Measurements from ENCODE around the gene SLF2. TPM values are rescaled to one million over a fixed set of nuclear protein-coding genes. Genes with fewer than 3 reads are reported as not detected.

The SLF2 gene
- total RNA-seq, 2 donors from 2014 or later = 14.6 to 41.6 TPM

DNA sequence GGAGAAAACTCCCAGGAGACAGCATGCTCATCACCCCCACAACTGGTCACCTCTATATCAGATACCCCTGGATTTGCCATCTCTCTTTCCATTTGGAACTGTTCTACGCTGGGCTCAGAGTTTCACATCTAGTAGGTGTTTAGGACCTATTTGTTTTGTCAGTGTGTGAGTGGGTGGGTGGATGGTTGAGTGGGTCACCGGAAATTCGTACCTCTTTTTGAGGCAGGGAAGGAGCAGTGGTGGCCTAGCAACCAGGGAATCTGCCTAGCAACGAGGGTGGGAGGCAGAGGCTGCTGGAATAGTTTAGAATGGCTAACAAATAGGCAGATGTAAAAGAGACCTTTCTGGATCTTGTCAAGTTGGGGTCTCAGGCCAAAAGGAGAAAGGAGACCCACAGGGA is 23.2 kb upstream of the SLF2 start:
- ATAC-seq (ENCODE audit: insufficient number of reproducible peaks, low FRiP score, low read depth) (no peak), DNase-seq (ENCODE audit: low spot score) (no peak)
- no peak overlapping the region for H3K27ac ChIP-seq
- no peak overlapping the region for H3K4me3 ChIP-seq
- no peaks in the 10 kb centered on the region for H3K27me3 ChIP-seq (replicated peaks; ENCODE audit: insufficient read depth)
- TF ChIP-seq, protein P1, sequence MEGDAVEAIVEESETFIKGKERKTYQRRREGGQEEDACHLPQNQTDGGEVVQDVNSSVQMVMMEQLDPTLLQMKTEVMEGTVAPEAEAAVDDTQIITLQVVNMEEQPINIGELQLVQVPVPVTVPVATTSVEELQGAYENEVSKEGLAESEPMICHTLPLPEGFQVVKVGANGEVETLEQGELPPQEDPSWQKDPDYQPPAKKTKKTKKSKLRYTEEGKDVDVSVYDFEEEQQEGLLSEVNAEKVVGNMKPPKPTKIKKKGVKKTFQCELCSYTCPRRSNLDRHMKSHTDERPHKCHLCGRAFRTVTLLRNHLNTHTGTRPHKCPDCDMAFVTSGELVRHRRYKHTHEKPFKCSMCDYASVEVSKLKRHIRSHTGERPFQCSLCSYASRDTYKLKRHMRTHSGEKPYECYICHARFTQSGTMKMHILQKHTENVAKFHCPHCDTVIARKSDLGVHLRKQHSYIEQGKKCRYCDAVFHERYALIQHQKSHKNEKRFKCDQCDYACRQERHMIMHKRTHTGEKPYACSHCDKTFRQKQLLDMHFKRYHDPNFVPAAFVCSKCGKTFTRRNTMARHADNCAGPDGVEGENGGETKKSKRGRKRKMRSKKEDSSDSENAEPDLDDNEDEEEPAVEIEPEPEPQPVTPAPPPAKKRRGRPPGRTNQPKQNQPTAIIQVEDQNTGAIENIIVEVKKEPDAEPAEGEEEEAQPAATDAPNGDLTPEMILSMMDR (IDR thresholded peaks at IDR 0.05) = no peak
- no peaks in the 10 kb centered on the region for H3K36me3 ChIP-seq
- H3K4me1 ChIP-seq (ENCODE audit: control insufficient read depth in 1 of 2, low read depth in 2 of 2) = no peaks in the 10 kb centered on the region
- no peaks in the 10 kb centered on the region for H3K9me3 ChIP-seq

GRCh38 chr10:100890141-100890672 is 22.6 kb upstream of the SLF2 start:
- DNase-seq (ENCODE audit: low spot score) (no peak), ATAC-seq (ENCODE audit: insufficient number of reproducible peaks, low FRiP score, low read depth) (no peak)
- no peaks in the 10 kb centered on the region for H3K36me3 ChIP-seq
- no peaks in the 10 kb centered on the region for H3K4me1 ChIP-seq (ENCODE audit: control insufficient read depth in 1 of 2, low read depth in 2 of 2)
- no peak overlapping the region for H3K4me3 ChIP-seq
- no peaks in the 10 kb centered on the region for H3K9me3 ChIP-seq
- H3K27ac ChIP-seq = no peak overlapping the region
- H3K27me3 ChIP-seq (replicated peaks; ENCODE audit: insufficient read depth) = no peaks in the 10 kb centered on the region
- TF ChIP-seq, protein P1 (IDR thresholded peaks at IDR 0.05) = no peak

DNA sequence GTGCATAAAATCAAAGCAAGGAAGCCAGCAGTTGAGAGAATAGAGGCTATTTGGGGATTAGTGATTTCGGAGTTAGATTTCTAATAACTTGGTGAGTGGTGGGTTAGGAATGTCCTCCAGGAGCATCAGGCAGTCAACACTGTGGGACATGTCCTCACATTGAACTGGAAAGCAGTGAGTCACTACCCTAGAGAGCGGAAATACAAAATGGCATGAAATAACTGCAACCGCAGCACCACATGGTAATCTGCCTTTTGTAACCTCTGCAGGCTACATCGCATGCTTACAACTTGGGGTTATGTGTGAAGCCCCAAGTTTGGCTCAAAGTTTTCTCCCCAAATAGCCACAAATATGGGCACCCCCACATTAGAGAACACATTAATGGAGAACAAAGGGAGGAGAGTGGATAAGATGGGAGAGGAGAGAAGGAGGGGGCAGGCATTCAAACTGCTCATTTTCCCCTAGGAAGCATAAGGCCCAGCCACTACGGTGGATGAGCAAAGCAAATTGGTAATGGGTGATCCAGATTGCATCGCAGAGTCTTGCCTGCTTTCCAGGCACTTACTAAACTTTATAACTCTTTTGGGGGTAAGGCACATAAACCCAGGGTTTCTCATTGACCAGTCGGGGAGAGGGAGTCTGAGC is 22.0 kb upstream of the SLF2 start:
- H3K27ac ChIP-seq = no peak overlapping the region
- TF ChIP-seq, protein P1 (IDR thresholded peaks at IDR 0.05) = no peak
- ATAC-seq (ENCODE audit: insufficient number of reproducible peaks, low FRiP score, low read depth) (no peak), DNase-seq (ENCODE audit: low spot score) (no peak)
- H3K4me1 ChIP-seq (ENCODE audit: control insufficient read depth in 1 of 2, low read depth in 2 of 2) = no peaks in the 10 kb centered on the region
- H3K27me3 ChIP-seq (replicated peaks; ENCODE audit: insufficient read depth) = no peaks in the 10 kb centered on the region
- no peak overlapping the region for H3K4me3 ChIP-seq
- no peaks in the 10 kb centered on the region for H3K9me3 ChIP-seq
- no peaks in the 10 kb centered on the region for H3K36me3 ChIP-seq

GRCh38 chr10:100894033-100894432 is 18.7 kb upstream of the SLF2 start:
- Histone ChIP-seq H3K4me3 (no peak overlapping the region), H3K4me1 (ENCODE audit: control insufficient read depth in 1 of 2, low read depth in 2 of 2) (no peaks in the 10 kb centered on the region), H3K36me3 (no peaks in the 10 kb centered on the region), H3K27ac (no peak overlapping the region), H3K9me3 (no peaks in the 10 kb centered on the region), H3K27me3 (replicated peaks; ENCODE audit: insufficient read depth) (no peaks in the 10 kb centered on the region)
- TF ChIP-seq, protein P1 (IDR thresholded peaks at IDR 0.05) = no peak
- ATAC-seq (ENCODE audit: insufficient number of reproducible peaks, low FRiP score, low read depth) (no peak), DNase-seq (ENCODE audit: low spot score) (no peak)

- TF ChIP-seq, protein P1 (IDR thresholded peaks at IDR 0.05) = no peak
- DNase-seq (ENCODE audit: low spot score) (no peak), ATAC-seq (ENCODE audit: insufficient number of reproducible peaks, low FRiP score, low read depth) (no peak)
- H3K27ac ChIP-seq = no peak overlapping the region
- H3K36me3 ChIP-seq = no peaks in the 10 kb centered on the region
- no peaks in the 10 kb centered on the region for H3K27me3 ChIP-seq (replicated peaks; ENCODE audit: insufficient read depth)
- no peaks in the 10 kb centered on the region for H3K9me3 ChIP-seq
- no peak overlapping the region for H3K4me3 ChIP-seq
- H3K4me1 ChIP-seq (ENCODE audit: control insufficient read depth in 1 of 2, low read depth in 2 of 2) = no peaks in the 10 kb centered on the region
These were observed 18.0 kb upstream of the SLF2 start for GRCh38 chr10:100894589-100895294.
